Ovary (tissue), 3 donors: Measurements from ENCODE around the gene MDM1.

Experiments used
- POLR2A ChIP-seq: fragments of 450-650 bp; IDR thresholded peaks from one replicate; pipeline ENCODE4 v1.6.1; 2017; ENCODE audit warnings: antibody characterized with exemption, mild to moderate bottlenecking, moderate library complexity
- TF ChIP-seq, protein P1 (sequence below), 3 donors: fragments of 450-650 bp in 2 of 3; fragments of 200-600 bp in 1 of 3; IDR thresholded peaks; one replicate each; pipeline versions ENCODE4 v1.5.1 to v1.8.0; 2016 to 2022; ENCODE audit warnings: antibody characterized with exemption in 3 of 3, mild to moderate bottlenecking in 1 of 3
- donor health status: DM: no; HTN: no; CAD: no.

DNA sequence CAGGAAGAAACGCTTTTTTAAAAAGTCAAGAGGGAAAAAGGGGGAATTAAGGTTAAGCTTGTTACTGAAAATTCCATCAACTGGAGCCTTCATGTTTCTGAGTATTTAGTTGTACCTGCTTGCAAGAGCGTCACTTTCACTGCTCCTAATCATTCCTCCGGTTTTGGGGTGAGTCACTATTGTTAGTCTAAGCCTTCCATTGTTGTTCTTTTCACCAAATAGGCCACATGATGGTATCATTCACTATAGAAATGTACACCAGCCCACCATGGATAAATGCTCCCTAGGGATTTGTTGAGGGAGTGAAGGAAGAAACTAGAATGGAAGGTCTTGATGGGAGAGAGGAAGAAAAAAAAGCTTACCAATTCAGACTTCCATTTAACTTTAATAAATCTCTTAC, 81.7 kb downstream of the MDM1 start:
- TF ChIP-seq, protein P1, sequence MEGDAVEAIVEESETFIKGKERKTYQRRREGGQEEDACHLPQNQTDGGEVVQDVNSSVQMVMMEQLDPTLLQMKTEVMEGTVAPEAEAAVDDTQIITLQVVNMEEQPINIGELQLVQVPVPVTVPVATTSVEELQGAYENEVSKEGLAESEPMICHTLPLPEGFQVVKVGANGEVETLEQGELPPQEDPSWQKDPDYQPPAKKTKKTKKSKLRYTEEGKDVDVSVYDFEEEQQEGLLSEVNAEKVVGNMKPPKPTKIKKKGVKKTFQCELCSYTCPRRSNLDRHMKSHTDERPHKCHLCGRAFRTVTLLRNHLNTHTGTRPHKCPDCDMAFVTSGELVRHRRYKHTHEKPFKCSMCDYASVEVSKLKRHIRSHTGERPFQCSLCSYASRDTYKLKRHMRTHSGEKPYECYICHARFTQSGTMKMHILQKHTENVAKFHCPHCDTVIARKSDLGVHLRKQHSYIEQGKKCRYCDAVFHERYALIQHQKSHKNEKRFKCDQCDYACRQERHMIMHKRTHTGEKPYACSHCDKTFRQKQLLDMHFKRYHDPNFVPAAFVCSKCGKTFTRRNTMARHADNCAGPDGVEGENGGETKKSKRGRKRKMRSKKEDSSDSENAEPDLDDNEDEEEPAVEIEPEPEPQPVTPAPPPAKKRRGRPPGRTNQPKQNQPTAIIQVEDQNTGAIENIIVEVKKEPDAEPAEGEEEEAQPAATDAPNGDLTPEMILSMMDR (IDR thresholded peaks at IDR 0.05), result no peak
- no peak for TF ChIP-seq POLR2A
